Tibial artery (tissue), 4 donors: ENCODE data around the gene COL4A3.

ENCODE experiments used
- DNase-seq, 2 donors: peaks; one replicate each; pipeline ENCODE4 v3.0.0-alpha.2; 2019
- H3K27ac ChIP-seq, 2 donors: fragments of 200-600 bp; sonication (generic) in 1 of 2; 1 replicate in 1 of 2; 2 replicates in 1 of 2; pipeline ENCODE4 v1.5.1; 2018 to 2019; ENCODE audit warnings: mild to moderate bottlenecking in 1 of 2
- H3K27me3 ChIP-seq, 2 donors: fragments of 200-600 bp; sonication (generic) in 1 of 2; one replicate each; pipeline versions ENCODE4 v1.5.1 to v1.6.0; 2016 to 2019
- H3K36me3 ChIP-seq, 3 donors: fragments of 200-600 bp; sonication (generic) in 2 of 3; one replicate each; pipeline ENCODE4 v1.5.1; 2016 to 2019; ENCODE audit warnings: mild to moderate bottlenecking in 2 of 3
- H3K4me1 ChIP-seq, 4 donors: fragments of 200-600 bp; sonication (generic) in 2 of 4; 1 replicate in 3 of 4; 2 replicates in 1 of 4; pipeline ENCODE4 v1.5.1; 2016 to 2019
- H3K4me3 ChIP-seq, 2 donors: fragments of 200-600 bp; sonication (generic) in 1 of 2; 1 replicate in 1 of 2; 2 replicates in 1 of 2; pipeline ENCODE4 v1.5.1; 2018 to 2019; ENCODE audit warnings: mild to moderate bottlenecking in 2 of 2
- H3K9me3 ChIP-seq, 3 donors: fragments of 200-600 bp; sonication (generic) in 1 of 3; one replicate each; pipeline ENCODE4 v1.5.1; 2016 to 2019
- intact Hi-C: fragments of 100-400 bp; cut with DNase I; formaldehyde crosslinking; loops from one replicate; pipeline ENCODE4 v1.15.0; 2023; ENCODE audit warnings: low total_unique reads
- TF ChIP-seq, protein P1 (sequence below), 2 experiments: fragments of 200-600 bp in 1 of 2; fragments of 450-650 bp in 1 of 2; IDR thresholded peaks; one replicate each; pipeline ENCODE4 v1.5.1; 2017 to 2019; ENCODE audit warnings: antibody characterized with exemption in 2 of 2, mild to moderate bottlenecking in 1 of 2, moderate library complexity in 1 of 2

COL4A3 gene

GRCh38 chr2:227134591-227134990 is 29.8 kb upstream of the COL4A3 start:
- Histone ChIP-seq H3K27ac (no peak overlapping the region), H3K9me3 (no peaks in the 10 kb centered on the region), H3K4me1 (no peaks in the 10 kb centered on the region), H3K4me3 (no peak overlapping the region), H3K36me3 (no peaks in the 10 kb centered on the region), H3K27me3 (no peaks in the 10 kb centered on the region)
- no peak for DNase-seq
- intact Hi-C loops = no loop called here
- TF ChIP-seq, protein P1, sequence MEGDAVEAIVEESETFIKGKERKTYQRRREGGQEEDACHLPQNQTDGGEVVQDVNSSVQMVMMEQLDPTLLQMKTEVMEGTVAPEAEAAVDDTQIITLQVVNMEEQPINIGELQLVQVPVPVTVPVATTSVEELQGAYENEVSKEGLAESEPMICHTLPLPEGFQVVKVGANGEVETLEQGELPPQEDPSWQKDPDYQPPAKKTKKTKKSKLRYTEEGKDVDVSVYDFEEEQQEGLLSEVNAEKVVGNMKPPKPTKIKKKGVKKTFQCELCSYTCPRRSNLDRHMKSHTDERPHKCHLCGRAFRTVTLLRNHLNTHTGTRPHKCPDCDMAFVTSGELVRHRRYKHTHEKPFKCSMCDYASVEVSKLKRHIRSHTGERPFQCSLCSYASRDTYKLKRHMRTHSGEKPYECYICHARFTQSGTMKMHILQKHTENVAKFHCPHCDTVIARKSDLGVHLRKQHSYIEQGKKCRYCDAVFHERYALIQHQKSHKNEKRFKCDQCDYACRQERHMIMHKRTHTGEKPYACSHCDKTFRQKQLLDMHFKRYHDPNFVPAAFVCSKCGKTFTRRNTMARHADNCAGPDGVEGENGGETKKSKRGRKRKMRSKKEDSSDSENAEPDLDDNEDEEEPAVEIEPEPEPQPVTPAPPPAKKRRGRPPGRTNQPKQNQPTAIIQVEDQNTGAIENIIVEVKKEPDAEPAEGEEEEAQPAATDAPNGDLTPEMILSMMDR (IDR thresholded peaks at IDR 0.05) = no peak

DNA sequence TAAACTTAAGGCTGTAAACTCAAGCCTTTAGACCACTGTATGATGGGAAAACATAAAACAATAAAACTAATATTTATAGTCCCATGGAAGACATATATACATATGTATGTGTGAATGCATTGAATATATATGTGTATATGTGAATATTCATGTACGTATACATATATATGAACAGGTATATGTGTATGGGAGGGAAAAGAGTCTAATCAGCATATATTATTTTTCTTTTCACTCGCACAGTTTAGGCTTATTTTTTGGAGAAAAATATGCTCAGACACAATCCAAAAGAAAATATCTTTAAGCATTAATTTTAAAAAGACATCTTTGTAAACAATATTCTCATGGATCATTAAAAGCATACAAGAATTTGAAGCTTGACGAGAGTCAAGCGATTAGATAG is 23.1 kb upstream of the COL4A3 start:
- H3K36me3 ChIP-seq = no peaks in the 10 kb centered on the region
- TF ChIP-seq, protein P1 (IDR thresholded peaks at IDR 0.05) = no peak
- no peaks in the 10 kb centered on the region for H3K9me3 ChIP-seq
- no peaks in the 10 kb centered on the region for H3K4me1 ChIP-seq
- DNase-seq = no peak
- intact Hi-C loops = no loop called here
- no peak overlapping the region for H3K27ac ChIP-seq
- no peak overlapping the region for H3K4me3 ChIP-seq
- no peaks in the 10 kb centered on the region for H3K27me3 ChIP-seq

- intact Hi-C loops = no loop called here
- H3K4me3 ChIP-seq = no peak overlapping the region
- H3K27me3 ChIP-seq = no peaks in the 10 kb centered on the region
- no peaks in the 10 kb centered on the region for H3K4me1 ChIP-seq
- H3K36me3 ChIP-seq = no peaks in the 10 kb centered on the region
- TF ChIP-seq, protein P1 (IDR thresholded peaks at IDR 0.05) = no peak
- DNase-seq = no peak
- H3K27ac ChIP-seq = no peak overlapping the region
- H3K9me3 ChIP-seq = no peaks in the 10 kb centered on the region
Measured at GRCh38 chr2:227143895-227144294, 20.5 kb upstream of the COL4A3 start.

DNA sequence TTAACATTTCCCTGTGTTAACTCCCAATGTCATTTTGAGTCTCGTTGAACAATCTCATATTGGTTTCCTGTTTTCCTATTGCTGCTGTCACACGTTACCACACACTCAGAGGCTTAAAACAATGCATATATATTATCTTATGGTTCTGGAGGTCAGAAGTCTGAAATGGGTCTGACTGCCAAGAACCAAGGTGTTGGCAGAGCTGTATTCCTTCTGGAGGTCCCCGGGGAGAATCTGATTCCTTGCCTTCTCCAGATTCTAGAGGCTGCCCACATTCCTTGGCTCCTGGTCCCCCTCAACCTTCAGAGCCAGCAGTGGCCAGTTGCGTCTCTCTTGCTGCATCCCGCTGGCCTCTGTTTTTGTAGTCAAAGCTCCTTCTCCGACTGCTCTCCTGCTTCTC is 18.0 kb upstream of the COL4A3 start:
- Histone ChIP-seq H3K36me3 (no peaks in the 10 kb centered on the region), H3K4me1 (no peaks in the 10 kb centered on the region), H3K27me3 (no peaks in the 10 kb centered on the region), H3K4me3 (no peak overlapping the region), H3K9me3 (no peaks in the 10 kb centered on the region), H3K27ac (no peak overlapping the region)
- TF ChIP-seq, protein P1 (IDR thresholded peaks at IDR 0.05) = no peak
- DNase-seq = no peak
- intact Hi-C loops = no loop called here

DNA sequence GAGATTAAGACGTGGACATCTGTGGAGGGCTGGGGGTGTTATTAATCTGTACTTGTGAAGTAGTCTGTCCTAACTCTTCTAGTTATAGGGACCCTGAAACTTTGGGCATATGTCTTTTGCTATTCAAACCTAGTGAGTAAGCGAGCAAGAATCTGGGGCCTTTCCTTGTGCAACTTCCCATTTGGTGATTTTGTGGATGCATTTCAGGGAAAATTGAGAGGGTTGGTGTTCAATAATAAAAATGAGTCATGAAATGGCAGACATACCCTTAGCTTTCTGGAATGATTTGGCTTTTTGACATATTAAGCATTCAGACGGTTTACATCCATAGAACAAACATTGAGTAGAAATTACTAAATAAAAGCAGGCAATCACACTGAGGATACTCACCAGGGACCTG is 17.4 kb upstream of the COL4A3 start:
- intact Hi-C loops = no loop called here
- no peaks in the 10 kb centered on the region for H3K9me3 ChIP-seq
- DNase-seq = no peak
- H3K27ac ChIP-seq = no peak overlapping the region
- TF ChIP-seq, protein P1 (IDR thresholded peaks at IDR 0.05) = no peak
- no peak overlapping the region for H3K4me3 ChIP-seq
- H3K4me1 ChIP-seq = no peaks in the 10 kb centered on the region
- no peaks in the 10 kb centered on the region for H3K36me3 ChIP-seq
- H3K27me3 ChIP-seq = no peaks in the 10 kb centered on the region

DNA sequence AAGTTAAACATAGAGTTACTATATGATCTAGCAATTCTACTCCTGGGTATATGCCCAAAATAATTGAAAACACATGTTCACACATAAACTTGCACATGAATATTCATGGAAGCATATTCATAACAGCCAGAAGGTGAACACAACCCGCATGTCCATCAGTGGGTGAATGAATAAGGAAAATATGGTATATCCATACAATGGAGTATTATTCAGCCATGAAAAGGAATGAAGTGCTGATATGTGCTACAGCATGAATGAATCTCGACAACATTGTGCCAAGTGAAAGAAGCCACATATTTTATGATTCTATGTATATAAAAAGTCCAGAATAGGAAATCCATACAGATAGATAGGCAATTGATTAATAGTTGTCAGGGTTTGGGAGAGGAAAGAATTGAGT is 16.3 kb upstream of the COL4A3 start:
- DNase-seq = no peak
- Histone ChIP-seq H3K4me1 (no peaks in the 10 kb centered on the region), H3K27ac (no peak overlapping the region), H3K27me3 (no peaks in the 10 kb centered on the region), H3K4me3 (no peak overlapping the region), H3K36me3 (no peaks in the 10 kb centered on the region), H3K9me3 (no peaks in the 10 kb centered on the region)
- intact Hi-C loops = no loop called here
- TF ChIP-seq, protein P1 (IDR thresholded peaks at IDR 0.05) = no peak
